ENCODE data around the gene DOCK4.

Gene DOCK4

GRCh38 chr7:112116894-112117293, 89.3 kb downstream of the DOCK4 start:
- no peaks in the 10 kb centered on the region for H3K9me2 ChIP-seq (replicated peaks; ENCODE audit: low read depth, low read length)

GRCh38 chr7:112116358-112116757, 89.8 kb downstream of the DOCK4 start:
- no peak overlapping the region for H2AFZ ChIP-seq (ENCODE audit: low read length)
- no peak overlapping the region for H3K9ac ChIP-seq (ENCODE audit: low read depth, low read length, poor library complexity, severe bottlenecking)
- H3K9me2 ChIP-seq (replicated peaks; ENCODE audit: low read depth, low read length): no peaks in the 10 kb centered on the region
- no peak overlapping the region for H3K4me2 ChIP-seq (ENCODE audit: low read depth, low read length, poor library complexity, severe bottlenecking)
- H3K4me3 ChIP-seq (ENCODE audit: low read length, poor library complexity, severe bottlenecking): no peak overlapping the region
- H4K20me1 ChIP-seq (ENCODE audit: insufficient read depth, low read length, poor library complexity, severe bottlenecking): no peaks in the 10 kb centered on the region
- H3K27me3 ChIP-seq (ENCODE audit: insufficient read depth, low read length, poor library complexity, severe bottlenecking): no peaks in the 10 kb centered on the region
- H3K79me2 ChIP-seq (ENCODE audit: insufficient read depth, low read length): no peaks in the 10 kb centered on the region
- H3F3A ChIP-seq (ENCODE audit: low read depth): no peaks in the 10 kb centered on the region
- H3K9me3 ChIP-seq (ENCODE audit: insufficient read depth, low read depth, low read length): no peaks in the 10 kb centered on the region
- no peaks in the 10 kb centered on the region for H3K4me1 ChIP-seq (ENCODE audit: insufficient read depth, low read length, poor library complexity, severe bottlenecking)
- no peak for TF ChIP-seq CTCF (conservative IDR thresholded peaks at IDR 0.05; ENCODE audit: low read length)
- no peak for TF ChIP-seq EZH2phosphoT487 (IDR thresholded peaks at IDR 0.05; ENCODE audit: borderline replicate concordance)
- no peaks in the 10 kb centered on the region for H3K36me3 ChIP-seq (ENCODE audit: insufficient read depth, low read length)

More at GRCh38 chr7:112116894-112117293, 89.3 kb downstream of the DOCK4 start:
- H3K4me3 ChIP-seq (ENCODE audit: low read length, poor library complexity, severe bottlenecking): no peak overlapping the region
- H3K27me3 ChIP-seq (ENCODE audit: insufficient read depth, low read length, poor library complexity, severe bottlenecking): no peaks in the 10 kb centered on the region
- no peaks in the 10 kb centered on the region for H3K9me3 ChIP-seq (ENCODE audit: insufficient read depth, low read depth, low read length)
- TF ChIP-seq CTCF (conservative IDR thresholded peaks at IDR 0.05; ENCODE audit: low read length) (no peak), EZH2phosphoT487 (IDR thresholded peaks at IDR 0.05; ENCODE audit: borderline replicate concordance) (no peak)
- H2AFZ ChIP-seq (ENCODE audit: low read length): no peak overlapping the region
- H3K79me2 ChIP-seq (ENCODE audit: insufficient read depth, low read length): no peaks in the 10 kb centered on the region
- no peak overlapping the region for H3K4me2 ChIP-seq (ENCODE audit: low read depth, low read length, poor library complexity, severe bottlenecking)
- no peak overlapping the region for H3K9ac ChIP-seq (ENCODE audit: low read depth, low read length, poor library complexity, severe bottlenecking)
- peaks cover 5% of the 10 kb centered on the region for H3K4me1 ChIP-seq (ENCODE audit: insufficient read depth, low read length, poor library complexity, severe bottlenecking)
- no peaks in the 10 kb centered on the region for H3K36me3 ChIP-seq (ENCODE audit: insufficient read depth, low read length)
- no peaks in the 10 kb centered on the region for H4K20me1 ChIP-seq (ENCODE audit: insufficient read depth, low read length, poor library complexity, severe bottlenecking)
- H3F3A ChIP-seq (ENCODE audit: low read depth): no peaks in the 10 kb centered on the region

- Histone ChIP-seq H3K4me2 (ENCODE audit: low read depth, low read length, poor library complexity, severe bottlenecking) (no peak overlapping the region), H3K36me3 (ENCODE audit: insufficient read depth, low read length) (no peaks in the 10 kb centered on the region), H3K9ac (ENCODE audit: low read depth, low read length, poor library complexity, severe bottlenecking) (no peak overlapping the region), H4K20me1 (ENCODE audit: insufficient read depth, low read length, poor library complexity, severe bottlenecking) (no peaks in the 10 kb centered on the region), H3K27me3 (ENCODE audit: insufficient read depth, low read length, poor library complexity, severe bottlenecking) (no peaks in the 10 kb centered on the region), H3K79me2 (ENCODE audit: insufficient read depth, low read length) (no peaks in the 10 kb centered on the region), H3K9me2 (replicated peaks; ENCODE audit: low read depth, low read length) (no peaks in the 10 kb centered on the region), H3F3A (ENCODE audit: low read depth) (no peaks in the 10 kb centered on the region), H3K9me3 (ENCODE audit: insufficient read depth, low read depth, low read length) (no peaks in the 10 kb centered on the region), H3K4me1 (ENCODE audit: insufficient read depth, low read length, poor library complexity, severe bottlenecking) (no peaks in the 10 kb centered on the region), H3K4me3 (ENCODE audit: low read length, poor library complexity, severe bottlenecking) (no peak overlapping the region), H2AFZ (ENCODE audit: low read length) (no peak overlapping the region)
- TF ChIP-seq CTCF (conservative IDR thresholded peaks at IDR 0.05; ENCODE audit: low read length) (no peak), EZH2phosphoT487 (IDR thresholded peaks at IDR 0.05; ENCODE audit: borderline replicate concordance) (no peak)
Measured at GRCh38 chr7:112115880-112116279, 90.3 kb downstream of the DOCK4 start.
